HG03045 (cell line): Measurements from ENCODE around the gene BDP1.
A peak's percentile ranks its signal among the peaks of the same experiment; 100 is the strongest.
"Not testable (repeated sequence)": the region's sequence is repeated elsewhere in the genome, so short reads cannot be mapped to it uniquely, and the experiment has no call there.

Experiments used
- ATAC-seq: cut with Tn5 transposase; IDR thresholded peaks from one replicate; pipeline ENCODE4 v1.9.1; 2021; ENCODE audit warnings: mild to moderate bottlenecking, moderate library complexity; ENCODE audit not compliant: unreplicated experiment

The BDP1 gene

DNA sequence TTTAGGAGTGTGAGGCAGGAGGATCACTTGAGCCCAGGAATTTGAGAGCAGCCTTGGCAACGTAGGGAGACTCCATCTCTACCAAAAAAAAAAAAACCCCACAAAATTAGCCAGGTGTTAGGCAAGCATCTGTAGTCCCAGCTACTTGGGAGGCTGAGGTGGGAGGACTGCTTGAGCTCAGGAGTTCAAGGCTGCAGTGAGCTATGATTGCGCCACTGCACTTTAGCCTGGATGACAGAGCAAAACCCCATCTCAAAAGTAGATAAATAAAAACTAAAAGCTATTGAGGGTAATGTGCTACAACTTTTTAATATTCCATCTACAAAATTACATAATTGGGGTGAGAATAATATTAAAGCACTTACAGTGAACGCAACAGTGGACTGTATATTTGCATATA lies 5.9 kb downstream of the BDP1 start:
- no peak for ATAC-seq

DNA sequence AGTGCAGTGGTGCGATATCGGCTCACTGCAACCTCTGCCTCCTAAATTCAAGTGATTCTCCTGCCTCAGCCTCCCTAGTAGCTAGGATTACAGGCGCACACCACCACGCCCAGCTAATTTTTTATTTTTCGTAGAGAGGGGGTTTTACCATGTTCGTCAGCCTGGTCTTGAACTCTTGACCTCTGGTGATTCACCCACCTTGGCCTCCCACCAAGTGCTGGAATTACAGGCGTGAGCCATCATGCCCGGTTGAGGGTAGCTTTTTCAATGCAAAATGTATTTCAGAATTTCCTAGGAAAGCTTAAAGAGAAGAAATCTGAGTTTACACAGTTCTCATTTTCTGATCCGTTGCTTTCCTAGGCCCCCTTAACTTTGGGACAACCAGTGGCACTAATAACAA lies 15.7 kb downstream of the BDP1 start:
- ATAC-seq = no peak

DNA sequence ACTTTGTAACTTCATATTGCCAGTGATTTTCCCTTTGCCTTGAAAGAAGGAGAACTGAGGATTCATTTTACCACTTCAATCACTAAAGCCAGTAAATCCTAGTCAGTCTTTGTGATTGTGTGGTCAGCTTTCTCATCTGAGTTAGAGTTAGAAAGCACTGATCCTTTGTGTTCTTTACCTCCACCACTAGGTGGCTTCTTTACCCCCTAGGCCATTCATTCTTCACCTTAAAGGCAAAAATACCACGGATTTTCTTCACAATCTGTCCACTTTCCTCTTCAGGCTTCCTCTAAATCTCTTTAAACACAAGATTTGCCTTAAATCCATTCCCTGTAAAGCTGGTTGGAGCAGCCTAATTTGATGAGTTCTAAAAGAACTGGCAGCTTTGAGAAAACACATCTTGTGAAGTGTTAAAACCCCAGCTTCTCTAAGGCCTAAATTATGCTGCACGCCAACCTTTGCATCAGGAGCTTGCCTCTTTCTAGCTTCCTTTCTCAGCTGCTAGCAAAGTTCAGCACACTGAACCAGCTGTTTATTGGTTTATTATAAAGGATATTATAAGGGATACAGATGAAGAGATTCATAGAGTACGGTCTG lies 20.4 kb downstream of the BDP1 start:
- ATAC-seq = peak; percentile 50

DNA sequence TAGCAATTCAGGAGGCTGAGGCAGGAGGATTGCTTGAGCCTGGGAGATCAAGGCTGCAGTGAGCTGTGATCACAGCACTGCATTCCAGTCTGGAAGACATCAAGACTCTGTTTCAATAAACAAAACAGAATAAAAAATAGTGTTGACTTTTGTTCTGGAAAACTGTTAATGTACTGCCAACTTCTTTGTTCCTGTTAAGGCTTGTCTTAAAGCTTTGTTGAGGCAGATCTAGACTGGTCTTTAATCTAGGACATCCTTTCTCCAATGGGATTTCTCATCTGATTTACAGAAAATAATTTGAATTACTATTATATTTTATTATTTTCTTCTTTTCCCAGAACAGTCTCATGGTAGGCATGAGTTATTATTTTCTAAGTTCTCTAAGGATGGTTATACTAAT lies 26.0 kb downstream of the BDP1 start:
- ATAC-seq = no peak

DNA sequence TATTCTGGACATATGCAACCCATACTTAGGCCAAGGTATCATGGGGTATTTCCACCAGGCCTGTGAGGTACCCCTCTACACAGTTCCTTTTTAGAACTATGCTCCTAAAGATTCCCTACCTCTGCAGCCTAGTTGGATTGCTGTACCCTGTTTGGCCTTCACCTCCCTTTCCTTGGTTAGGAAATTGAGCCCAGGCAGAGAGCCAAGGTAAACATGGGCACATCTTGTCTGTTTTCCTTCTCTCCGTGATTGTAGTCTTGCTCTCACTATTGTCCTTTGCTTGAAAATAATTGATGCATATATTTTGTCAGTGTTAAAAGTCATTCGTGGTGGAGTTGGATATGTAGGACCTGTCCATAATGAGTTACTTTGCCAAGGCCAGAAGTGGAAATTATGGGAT lies 26.7 kb downstream of the BDP1 start:
- ATAC-seq = no peak

DNA sequence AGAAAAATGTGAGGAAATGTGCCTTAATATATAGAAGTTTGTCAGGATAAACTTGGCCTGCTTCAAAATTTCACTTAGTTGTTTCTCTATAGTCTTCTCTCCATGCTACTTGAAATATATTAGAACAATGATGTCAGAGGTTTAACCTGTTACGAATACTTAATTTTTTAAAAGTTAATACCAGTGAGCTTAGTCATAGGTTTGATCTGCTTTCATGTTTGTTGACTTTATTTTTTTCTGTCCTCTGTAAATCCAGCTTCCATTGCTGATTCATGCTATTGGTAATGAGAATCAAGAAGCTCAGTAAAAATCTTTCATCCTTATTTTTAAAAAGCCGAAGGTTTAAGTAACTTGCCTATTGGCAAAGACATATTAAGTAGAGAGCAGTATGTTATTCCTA lies 27.9 kb downstream of the BDP1 start:
- ATAC-seq = no peak

DNA sequence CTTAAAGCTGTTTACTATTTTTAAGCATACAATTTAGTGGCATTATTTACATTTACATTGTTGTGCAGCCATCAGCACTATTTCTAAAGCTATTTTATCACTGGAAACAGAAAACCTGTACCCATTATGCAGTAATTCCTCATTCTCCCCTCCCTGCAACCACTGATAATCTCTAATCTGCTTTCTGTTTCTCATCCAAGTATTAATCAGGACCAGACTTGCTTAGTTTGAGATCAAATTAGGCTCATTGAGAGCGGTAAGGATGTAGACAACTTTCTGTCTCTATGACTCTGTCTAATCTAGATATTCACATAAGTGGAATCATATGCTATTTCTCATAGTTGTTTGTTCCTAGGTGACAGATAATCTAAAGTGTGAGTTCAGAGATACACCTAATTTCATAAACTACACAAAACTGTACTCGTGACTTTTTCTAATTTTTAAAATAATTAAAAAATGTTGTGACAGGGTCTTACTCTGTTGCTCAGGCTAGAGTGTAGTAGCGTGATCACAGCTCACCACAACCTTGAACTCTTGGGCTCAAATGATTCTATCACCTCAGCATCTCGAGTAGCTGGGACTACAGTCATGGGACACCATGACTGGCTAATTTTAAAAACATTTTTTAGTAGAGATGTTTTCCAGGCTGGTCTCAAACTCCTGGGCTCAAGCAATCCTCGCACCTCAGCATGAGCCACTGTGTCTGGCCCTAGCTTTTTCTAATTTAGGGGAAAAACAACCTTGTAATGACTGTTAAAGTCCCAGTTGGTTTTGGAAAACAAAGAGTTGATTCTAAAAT lies 37.6 kb downstream of the BDP1 start:
- ATAC-seq = no peak

DNA sequence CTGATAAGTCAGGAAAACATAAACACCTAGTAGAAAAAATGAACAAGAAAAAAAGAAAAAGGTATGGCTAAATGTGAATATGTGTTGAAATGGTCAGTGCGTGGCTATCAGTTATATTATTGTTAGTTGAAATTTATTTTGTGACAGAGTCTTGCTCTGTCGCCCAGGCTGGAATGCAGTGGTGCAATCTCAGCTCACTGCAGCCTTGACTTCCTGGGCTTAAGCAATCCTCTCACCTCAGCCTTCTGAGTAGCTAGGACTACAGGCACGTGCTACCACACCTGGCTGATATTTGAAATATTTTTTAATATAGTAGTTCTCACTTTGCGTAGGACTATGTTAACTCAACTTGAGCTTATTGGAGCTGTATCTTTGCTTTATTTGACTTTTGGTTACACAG lies 38.8 kb downstream of the BDP1 start:
- ATAC-seq = not testable (repeated sequence)

DNA sequence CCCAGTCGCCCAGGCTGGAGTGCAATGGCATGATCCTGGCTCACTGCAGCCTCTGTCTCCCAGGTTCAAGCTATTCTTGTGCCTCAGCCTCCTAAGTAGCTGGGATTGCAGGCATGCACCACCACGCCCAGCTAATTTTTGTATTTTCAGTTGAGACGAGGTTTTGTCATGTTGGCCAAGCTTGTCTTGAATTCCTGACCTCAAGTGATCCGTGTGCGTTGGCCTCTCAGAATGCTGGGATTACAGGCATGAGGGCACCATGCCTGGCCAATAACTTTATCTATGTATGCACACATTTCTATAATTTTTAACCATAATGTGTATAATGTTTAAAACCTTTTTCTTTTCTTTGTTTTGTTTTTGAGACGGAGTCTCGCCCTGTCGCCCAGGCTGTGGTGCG lies 43.3 kb downstream of the BDP1 start:
- ATAC-seq = not testable (repeated sequence)

DNA sequence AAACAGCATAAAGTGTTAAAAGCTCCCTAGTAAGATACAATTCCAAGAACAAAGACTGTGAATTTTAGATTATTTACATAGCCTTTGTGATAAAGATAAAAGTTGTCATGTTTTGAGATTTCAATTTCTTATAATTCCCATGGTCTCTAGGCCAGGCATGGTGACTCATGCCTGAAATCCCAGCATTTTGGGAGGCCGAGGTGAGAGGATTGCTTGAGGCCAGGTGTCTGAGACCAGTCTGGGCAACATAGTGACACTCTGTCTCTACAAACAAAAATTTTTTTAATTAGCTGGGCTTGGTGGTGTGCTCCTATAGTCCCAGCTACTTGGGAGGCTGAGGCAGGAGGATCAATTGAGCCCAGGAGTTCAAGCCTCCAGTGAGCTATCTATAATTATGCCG lies 48.1 kb downstream of the BDP1 start:
- no peak for ATAC-seq

DNA sequence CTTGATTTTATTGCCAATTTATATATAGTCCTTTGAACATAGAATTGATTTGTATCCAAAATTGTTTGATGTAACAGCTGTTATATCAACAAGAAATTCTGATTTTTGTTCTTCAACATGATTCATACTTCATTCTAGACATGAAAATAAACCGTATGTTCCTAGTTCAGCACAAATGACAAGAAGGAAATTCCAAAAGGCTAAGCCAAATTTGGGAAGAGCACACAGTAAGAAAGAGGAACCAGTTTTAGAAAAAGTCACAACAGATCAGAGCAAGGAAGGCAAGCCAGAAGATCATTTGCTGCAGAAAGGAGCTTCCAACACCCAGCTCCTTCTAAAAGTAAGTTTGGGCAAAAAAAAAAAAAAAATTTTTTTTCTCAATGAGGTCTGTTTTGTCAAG lies 66.7 kb downstream of the BDP1 start:
- no peak for ATAC-seq

DNA sequence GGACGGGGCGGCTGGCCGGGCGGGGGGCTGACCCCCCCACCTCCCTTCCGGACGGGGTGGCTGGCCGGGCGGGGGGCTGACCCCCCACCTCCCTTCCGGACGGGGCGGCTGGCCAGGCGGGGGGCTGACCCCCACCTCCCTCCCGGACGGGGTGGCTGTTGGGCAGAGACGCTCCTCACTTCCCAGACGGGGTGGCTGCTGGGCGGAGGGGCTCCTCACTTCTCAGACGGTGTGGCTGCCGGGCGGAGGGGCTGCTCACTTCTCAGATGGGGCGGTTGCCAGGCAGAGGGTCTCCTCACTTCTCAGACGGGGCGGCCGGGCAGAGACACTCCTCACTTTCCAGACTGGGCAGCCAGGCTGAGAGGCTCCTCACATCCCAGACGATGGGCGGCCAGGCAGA lies 70.2 kb downstream of the BDP1 start:
- not testable (repeated sequence) for ATAC-seq

DNA sequence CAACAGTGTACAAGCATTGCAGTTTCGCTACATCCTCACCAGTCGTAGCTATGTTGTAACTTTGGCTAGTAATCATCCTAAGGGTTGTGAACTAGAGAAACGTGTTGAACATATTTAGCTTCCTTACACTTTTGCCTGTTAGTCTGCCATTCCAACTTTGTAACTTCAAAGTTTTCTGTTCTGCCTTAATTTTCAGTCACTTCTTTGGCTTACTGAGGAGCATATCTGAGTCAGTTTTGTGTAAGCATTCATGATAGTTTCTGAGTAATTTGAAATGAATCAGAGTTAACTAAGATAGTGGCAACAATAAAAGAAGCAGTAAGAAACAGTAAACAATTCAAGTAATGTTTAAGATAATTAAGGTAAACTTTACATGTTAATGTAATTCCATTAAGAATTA lies 72.8 kb downstream of the BDP1 start:
- no peak for ATAC-seq

DNA sequence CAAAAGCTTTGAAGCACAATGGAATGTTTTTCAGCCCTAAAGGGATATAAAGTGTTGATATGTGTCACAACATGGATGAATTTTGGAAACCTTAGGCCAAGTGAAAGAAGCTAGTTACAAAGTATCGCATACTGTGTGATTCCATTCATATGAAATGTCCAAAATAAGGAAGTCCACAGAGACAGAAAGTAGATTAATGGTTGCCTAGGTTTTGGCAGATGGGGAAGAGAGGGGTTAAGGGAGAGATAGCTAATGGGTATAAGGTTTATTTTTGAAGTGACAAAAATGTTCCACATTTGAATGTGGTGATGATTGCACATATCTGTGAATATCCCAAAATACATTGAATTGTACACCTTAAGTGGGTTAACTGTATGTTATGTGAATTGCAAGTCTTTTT lies 74.2 kb downstream of the BDP1 start:
- no peak for ATAC-seq

DNA sequence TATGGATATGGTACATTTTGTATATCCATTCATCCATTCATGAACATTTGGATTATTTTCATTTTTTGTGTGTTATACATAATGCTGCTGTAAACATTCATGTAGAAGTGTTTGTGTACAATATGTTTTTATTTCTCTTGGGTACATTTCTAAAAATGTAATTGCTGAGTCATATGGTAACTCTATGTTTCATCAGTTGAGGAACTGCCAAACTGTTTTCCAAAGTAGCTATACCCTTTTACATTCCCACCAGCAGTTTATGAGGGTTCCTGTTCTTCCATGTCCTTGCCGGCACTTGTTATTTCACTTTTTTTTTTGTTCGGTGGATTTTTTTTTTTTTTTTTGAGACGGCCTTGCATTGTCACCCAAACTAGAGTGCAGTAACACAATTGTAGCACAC lies 77.7 kb downstream of the BDP1 start:
- ATAC-seq = no peak

DNA sequence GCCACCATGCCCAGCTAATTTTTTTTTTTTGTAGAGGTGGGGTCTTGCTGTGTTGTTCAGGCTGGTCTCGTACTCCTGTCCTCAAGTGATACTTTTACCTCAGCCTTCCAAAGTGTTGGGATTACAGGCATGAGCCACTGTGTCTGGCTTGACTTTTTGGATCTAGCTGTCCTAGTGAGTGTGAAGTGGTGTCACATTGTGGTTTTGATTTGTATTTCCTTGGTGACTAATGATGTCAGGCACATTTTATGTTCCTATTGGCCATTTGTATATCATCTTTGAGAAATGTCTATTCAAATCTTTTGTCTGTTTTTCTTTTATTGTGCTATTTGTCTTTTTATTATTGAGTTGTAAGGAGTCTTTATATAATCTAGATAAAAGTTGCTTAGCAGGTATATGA lies 78.2 kb downstream of the BDP1 start:
- no peak for ATAC-seq

DNA sequence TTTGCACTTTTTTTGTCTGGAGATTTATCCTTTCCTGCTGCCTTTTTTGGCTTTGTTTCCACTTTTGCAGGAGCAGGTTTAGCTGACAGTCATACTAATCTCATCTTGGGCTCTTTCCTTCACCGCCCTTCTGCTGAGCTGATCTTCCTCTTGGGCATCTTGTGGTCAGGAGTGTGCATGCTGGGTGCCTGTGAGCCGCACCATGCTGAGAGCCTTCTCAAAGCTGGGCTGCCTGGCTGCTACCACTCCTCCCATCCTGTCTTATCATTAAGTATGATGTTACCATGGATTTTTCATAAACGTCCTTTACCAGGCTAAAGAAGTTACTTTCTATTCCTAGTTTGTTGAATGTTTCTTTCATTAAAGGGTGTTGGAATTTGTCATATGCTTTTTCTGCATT lies 82.2 kb downstream of the BDP1 start:
- no peak for ATAC-seq

DNA sequence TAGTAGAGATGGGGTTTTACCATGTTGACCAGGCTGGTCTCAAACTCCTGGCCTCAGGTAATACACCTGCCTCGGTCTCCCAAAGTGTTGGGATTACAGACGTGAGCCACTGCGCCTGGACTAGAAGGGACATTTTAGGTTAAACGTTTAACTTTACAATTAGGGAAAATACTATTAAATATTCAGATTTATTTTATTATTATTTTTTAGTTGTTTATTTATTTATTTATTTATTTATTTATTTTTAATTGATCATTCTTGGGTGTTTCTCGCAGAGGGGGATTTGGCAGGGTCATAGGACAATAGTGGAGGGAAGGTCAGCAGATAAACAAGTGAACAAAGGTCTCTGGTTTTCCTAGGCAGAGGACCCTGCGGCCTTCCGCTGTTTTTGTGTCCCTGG lies 95.4 kb downstream of the BDP1 start:
- ATAC-seq = not testable (repeated sequence)

DNA sequence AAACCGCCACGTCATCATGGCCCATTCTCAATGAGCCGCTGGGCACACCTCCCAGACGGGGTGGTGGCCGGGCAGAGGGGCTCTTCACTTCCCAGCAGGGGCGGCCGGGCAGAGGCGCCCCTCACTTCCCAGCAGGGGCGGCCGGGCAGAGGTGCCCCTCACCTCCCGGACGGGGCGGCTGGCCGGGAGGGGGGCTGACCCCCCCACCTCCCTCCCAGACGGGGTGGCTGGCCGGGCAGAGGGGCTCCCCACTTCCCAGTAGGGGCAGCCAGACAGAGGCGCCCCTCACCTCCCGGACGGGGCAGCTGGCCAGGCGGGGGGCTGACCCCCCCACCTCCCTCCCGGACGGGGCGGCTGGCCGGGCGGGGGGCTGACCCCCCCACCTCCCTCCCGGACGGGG lies 96.1 kb downstream of the BDP1 start:
- not testable (repeated sequence) for ATAC-seq

DNA sequence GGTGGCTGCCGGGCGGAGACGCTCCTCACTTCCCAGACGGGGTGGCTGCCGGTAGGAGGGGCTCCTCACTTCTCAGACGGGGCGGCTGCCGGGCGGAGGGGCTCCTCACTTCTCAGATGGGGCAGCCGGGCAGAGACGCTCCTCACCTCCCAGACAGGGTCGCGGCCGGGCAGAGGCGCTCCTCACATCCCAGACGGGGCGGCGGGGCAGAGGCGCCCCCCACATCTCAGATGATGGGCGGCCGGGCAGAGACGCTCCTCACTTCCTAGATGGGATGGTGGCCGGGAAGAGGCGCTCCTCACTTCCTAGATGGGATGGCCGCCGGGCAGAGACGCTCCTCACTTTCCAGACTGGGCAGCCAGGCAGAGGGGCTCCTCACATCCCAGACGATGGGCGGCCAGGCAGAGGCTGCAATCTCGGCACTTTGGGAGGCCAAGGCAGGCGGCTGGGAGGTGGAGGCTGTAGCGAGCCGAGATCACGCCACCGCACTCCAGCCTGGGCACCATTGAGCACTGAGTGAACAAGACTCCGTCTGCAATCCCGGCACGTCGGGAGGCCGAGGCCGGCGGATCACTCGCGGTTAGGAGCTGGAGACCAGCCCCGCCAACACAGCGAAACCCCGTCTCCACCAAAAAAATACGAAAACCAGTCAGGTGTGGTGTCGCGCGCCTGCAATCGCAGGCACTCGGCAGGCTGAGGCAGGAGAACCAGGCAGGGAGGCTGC lies 96.7 kb downstream of the BDP1 start:
- not testable (repeated sequence) for ATAC-seq

DNA sequence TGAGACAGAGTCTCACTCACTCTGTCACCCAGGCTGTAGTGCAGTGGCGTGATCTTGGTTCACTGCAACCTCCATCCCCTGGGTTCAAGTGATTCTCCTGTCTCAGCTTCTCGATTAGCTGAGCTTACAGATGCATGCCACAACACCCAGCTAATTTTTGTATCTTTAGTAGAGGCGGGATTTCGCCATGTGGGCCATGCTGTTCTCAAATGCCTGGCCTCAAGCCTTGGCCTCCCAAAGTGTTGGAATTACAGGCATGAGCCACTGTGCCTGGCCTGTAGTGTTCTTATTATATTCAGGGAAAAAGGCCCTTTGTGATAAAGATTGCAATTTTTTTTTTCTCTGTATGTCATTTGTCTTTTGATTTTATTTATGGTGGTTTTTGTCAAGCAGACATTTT lies 107.7 kb downstream of the BDP1 start:
- no peak for ATAC-seq

DNA sequence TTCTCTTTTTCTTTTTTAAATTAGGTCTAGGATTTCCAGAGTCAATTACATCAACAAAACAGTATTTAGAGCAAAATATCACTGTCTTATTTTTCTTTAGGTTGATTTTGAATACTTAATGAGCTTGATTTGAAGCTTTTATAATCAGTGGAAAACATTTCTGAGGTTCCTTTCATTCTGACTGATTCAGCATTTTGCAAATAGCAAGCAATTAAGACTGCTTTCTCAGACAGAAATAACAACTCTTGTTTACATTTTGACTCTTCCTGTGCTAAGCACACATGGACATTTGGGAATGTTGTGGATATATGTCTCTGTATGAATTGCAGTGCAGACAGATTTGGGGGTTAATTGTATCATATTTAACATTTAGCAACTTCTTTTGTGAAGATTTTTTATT lies 109.4 kb downstream of the BDP1 start:
- ATAC-seq = no peak
